Glutamatergic neuron (in vitro differentiated cells): Measurements from ENCODE around the gene CSK. TPM values are rescaled to one million over a fixed set of nuclear protein-coding genes. Genes with fewer than 3 reads are reported as not detected.

Experiments used
- DNase-seq: peaks from one replicate; pipeline ENCODE4 v3.0.0; 2022
- H3K27ac Mint-ChIP-seq: one replicate; pipeline ENCODE4 v1.8.0; 2020; ENCODE audit warnings: mild to moderate bottlenecking, mixed read lengths, inconsistent platforms; ENCODE audit not compliant: unreplicated experiment
- H3K27me3 Mint-ChIP-seq: one replicate; pipeline ENCODE4 v1.8.0; 2020; ENCODE audit warnings: mild to moderate bottlenecking, moderate library complexity, mixed read lengths, inconsistent platforms; ENCODE audit not compliant: unreplicated experiment
- H3K36me3 Mint-ChIP-seq: one replicate; pipeline ENCODE4 v1.8.0; 2020; ENCODE audit warnings: mild to moderate bottlenecking, mixed read lengths, inconsistent platforms; ENCODE audit not compliant: unreplicated experiment
- H3K4me1 Mint-ChIP-seq: one replicate; pipeline ENCODE4 v1.8.0; 2020; ENCODE audit warnings: mild to moderate bottlenecking, low read depth, mixed read lengths, inconsistent platforms; ENCODE audit not compliant: unreplicated experiment
- H3K4me3 Mint-ChIP-seq: one replicate; pipeline ENCODE4 v1.8.0; 2020; ENCODE audit warnings: mild to moderate bottlenecking, mixed read lengths, inconsistent platforms; ENCODE audit not compliant: unreplicated experiment
- H3K9me3 Mint-ChIP-seq: one replicate; pipeline ENCODE4 v1.8.0; 2020; ENCODE audit warnings: mild to moderate bottlenecking, moderate library complexity, mixed read lengths, inconsistent platforms; ENCODE audit not compliant: unreplicated experiment
- total RNA-seq: library from RNA; stranded (reverse); fragmentation: NEBNext Ultra II Directional; extraction: Animal tissue kit (Norgen Biotek cat#: 25700); gene quantifications from one replicate; pipeline ENCODE4 v1.2.1, GENCODE V29; 2021; ENCODE audit not compliant: unreplicated experiment
- TF ChIP-seq, protein P1 (sequence below): fragments of 200-600 bp; sonication (generic); IDR thresholded peaks from one replicate; pipeline ENCODE4 v1.5.0; 2021; ENCODE audit not compliant: partially characterized antibody, unreplicated experiment

The CSK gene
- total RNA-seq, 1 donor from 2014 or later: 72.6 TPM

DNA sequence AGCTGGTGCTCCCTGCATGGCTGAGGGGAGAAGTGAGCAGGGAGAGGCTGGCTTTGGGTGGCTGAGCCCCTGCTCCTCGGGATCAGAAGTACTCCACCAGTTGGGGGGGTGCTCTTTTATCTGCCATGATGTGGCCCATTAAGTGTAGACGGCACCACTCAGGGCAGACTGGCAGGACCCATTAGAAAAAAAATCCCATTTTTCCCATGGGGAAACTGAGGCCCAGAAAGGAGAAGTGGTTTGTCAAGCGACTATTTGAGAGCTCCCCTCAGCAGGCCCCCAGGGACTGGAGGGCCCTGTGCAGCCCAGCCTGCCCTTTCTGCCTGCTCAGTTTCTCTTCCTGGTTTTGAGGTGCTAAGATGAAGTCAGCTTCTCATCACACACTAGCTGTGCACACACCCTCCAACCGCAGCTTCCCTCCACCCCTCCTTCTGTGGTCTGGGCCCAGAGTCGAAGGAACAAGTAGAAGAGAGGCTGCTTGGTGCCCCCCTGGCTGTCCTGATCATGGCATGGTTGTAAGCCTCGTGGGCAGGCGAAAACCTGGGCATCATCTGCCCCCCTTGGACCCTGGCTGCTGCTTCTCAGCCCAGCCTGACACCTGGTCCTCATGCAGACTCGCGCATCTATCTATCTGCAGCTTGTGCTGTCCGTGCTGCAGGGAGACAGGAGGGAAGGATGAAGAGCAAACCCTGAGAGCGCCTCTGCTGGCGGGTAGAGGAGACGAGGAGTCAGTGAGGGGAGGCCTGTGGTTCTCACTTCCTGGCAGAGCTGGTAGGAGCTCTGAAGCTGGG lies 5.6 kb downstream of the CSK start:
- Mint-ChIP-seq H3K9me3 (no peaks in the 10 kb centered on the region), H3K27ac (peak overlapping the region; percentile 46), H3K4me1 (peaks cover 37% of the 10 kb centered on the region), H3K36me3 (no peaks in the 10 kb centered on the region), H3K4me3 (peak overlapping the region; percentile 71), H3K27me3 (peaks cover 6% of the 10 kb centered on the region)
- DNase-seq: peak; percentile 81
- TF ChIP-seq, protein P1, sequence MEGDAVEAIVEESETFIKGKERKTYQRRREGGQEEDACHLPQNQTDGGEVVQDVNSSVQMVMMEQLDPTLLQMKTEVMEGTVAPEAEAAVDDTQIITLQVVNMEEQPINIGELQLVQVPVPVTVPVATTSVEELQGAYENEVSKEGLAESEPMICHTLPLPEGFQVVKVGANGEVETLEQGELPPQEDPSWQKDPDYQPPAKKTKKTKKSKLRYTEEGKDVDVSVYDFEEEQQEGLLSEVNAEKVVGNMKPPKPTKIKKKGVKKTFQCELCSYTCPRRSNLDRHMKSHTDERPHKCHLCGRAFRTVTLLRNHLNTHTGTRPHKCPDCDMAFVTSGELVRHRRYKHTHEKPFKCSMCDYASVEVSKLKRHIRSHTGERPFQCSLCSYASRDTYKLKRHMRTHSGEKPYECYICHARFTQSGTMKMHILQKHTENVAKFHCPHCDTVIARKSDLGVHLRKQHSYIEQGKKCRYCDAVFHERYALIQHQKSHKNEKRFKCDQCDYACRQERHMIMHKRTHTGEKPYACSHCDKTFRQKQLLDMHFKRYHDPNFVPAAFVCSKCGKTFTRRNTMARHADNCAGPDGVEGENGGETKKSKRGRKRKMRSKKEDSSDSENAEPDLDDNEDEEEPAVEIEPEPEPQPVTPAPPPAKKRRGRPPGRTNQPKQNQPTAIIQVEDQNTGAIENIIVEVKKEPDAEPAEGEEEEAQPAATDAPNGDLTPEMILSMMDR: peak; percentile 48

DNA sequence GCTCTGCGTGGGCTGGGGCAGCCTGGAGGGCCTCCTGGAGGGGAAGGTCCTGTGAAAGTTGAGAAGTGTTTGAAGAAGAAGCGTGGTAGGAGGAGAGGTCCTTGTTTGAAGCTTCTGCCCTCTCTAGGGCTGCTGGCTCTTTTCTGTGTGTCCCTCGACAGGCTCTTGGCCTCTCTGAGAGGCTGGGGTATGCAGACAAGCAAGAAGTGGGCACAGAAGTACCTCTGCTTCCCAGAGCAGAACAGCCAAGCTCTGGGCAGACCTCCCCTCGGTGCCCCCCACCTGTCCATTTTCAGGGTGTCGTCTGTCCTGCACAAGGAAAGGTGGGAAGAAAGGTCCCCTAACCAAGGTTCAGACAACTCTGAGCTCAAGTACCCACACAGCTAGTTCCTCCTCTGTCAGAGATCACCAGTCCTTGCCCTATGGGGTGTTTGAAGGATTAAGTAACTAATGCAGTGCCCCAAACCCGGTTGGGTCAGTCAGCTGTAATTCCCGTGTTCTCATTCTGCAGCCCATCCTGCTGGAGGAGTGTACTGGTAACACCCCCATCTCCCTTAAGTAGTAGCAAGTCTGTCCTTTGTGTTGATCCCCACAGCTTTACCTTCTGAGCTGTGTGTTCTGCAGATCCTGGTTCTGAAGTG lies 6.3 kb downstream of the CSK start:
- Mint-ChIP-seq H3K4me3 (peak overlapping the region; percentile 71), H3K27ac (peak overlapping the region; percentile 62), H3K4me1 (peaks cover 40% of the 10 kb centered on the region), H3K27me3 (peaks cover 9% of the 10 kb centered on the region), H3K9me3 (no peaks in the 10 kb centered on the region), H3K36me3 (no peaks in the 10 kb centered on the region)
- DNase-seq: no peak
- TF ChIP-seq, protein P1: no peak

DNA sequence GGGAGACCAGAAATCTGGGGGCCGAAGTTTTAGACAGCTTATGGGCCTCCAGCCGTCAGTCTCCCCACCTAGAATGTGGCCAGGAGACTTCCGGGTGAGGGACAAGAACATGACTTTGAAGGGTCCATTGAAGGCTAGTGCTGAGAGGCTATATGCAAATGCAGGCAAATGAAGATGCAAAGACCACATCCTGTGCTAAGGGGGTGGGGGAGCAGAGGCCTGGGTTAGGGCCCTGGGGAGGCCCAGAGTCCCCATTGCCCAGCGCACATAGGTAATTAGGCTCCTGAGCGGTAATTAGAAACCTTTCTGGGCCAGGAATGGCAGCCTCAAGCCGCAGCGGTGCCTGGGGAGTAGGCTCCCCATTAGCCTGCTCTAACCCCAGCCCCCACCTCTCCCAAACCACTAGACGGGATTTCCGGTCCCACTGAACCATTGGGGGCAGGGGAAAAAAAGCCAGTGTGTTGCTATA lies 6.8 kb downstream of the CSK start:
- peaks cover 9% of the 10 kb centered on the region for H3K27me3 Mint-ChIP-seq
- H3K27ac Mint-ChIP-seq: peak overlapping the region; percentile 62
- no peaks in the 10 kb centered on the region for H3K36me3 Mint-ChIP-seq
- peaks cover 37% of the 10 kb centered on the region for H3K4me1 Mint-ChIP-seq
- TF ChIP-seq, protein P1: no peak
- peak overlapping the region; percentile 54 for H3K4me3 Mint-ChIP-seq
- H3K9me3 Mint-ChIP-seq: no peaks in the 10 kb centered on the region
- peak; percentile 40 for DNase-seq

DNA sequence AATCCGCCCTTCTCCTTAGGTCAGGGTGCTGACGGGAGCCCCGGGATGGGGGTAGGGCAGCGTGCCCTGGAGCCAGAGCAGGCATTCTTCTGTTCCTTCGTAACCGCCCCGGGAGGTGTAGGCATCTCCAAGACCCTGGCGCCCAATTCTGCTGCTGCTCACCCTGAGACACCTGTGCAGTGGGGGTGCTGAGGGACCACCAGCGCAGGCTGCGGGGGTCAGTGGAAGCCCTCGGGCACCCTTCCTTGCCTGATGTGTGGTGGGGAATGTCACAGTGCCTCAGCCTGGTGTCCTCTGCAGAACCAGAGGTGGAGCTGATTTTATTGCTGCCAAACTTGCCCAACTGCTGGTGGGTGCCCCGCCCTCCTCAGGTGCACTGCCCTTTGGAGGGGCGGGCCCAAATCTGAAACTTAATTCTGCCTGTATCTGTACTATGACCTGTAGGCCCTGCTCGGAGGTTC lies 7.3 kb downstream of the CSK start:
- H3K27ac Mint-ChIP-seq: no peak overlapping the region

More for the DNA sequence above, 7.3 kb downstream of the CSK start:
- Mint-ChIP-seq H3K9me3 (no peaks in the 10 kb centered on the region), H3K4me1 (peaks cover 36% of the 10 kb centered on the region), H3K27me3 (peaks cover 9% of the 10 kb centered on the region), H3K36me3 (no peaks in the 10 kb centered on the region), H3K4me3 (no peak overlapping the region)
- DNase-seq: no peak
- TF ChIP-seq, protein P1: no peak
